NCI-H774 (cell line): ENCODE results near the gene DTNB.
"Not testable (repeated sequence)": the region's sequence is repeated elsewhere in the genome, so short reads cannot be mapped to it uniquely, and the experiment has no call there.

Experiments used
- DNase-seq: peaks from one replicate; lab custom pipeline; 2025; lab: John Stamatoyannopoulos, UW

Gene DTNB

GRCh38 chr2:25589676-25590205 is 83.6 kb downstream of the DTNB start:
- DNase-seq: no peak

GRCh38 chr2:25588576-25588975 is 84.8 kb downstream of the DTNB start:
- DNase-seq: no peak

- no peak for DNase-seq
These were observed 86.0 kb downstream of the DTNB start for GRCh38 chr2:25587361-25587760.

GRCh38 chr2:25586726-25587144 is 86.6 kb downstream of the DTNB start:
- DNase-seq: no peak

- DNase-seq: no peak
These were observed 88.2 kb downstream of the DTNB start for GRCh38 chr2:25585189-25585588.

GRCh38 chr2:25582077-25582830 is 91.1 kb downstream of the DTNB start:
- no peak for DNase-seq

GRCh38 chr2:25576596-25576995 is 96.8 kb downstream of the DTNB start:
- no peak for DNase-seq

- no peak for DNase-seq
These were observed 100.7 kb downstream of the DTNB start for GRCh38 chr2:25572638-25573037.

GRCh38 chr2:25570161-25570845 is 103.1 kb downstream of the DTNB start:
- DNase-seq: no peak

GRCh38 chr2:25567406-25567805 is 106.0 kb downstream of the DTNB start:
- DNase-seq: no peak

- DNase-seq: no peak
These were observed 106.7 kb downstream of the DTNB start for GRCh38 chr2:25566694-25567093.

GRCh38 chr2:25566094-25566493 is 107.3 kb downstream of the DTNB start:
- no peak for DNase-seq

GRCh38 chr2:25561136-25561850 is 112.1 kb downstream of the DTNB start:
- DNase-seq: no peak

GRCh38 chr2:25559148-25559547 is 114.2 kb downstream of the DTNB start:
- no peak for DNase-seq

GRCh38 chr2:25558262-25558661 is 115.1 kb downstream of the DTNB start:
- no peak for DNase-seq

- DNase-seq: no peak
These were observed 116.0 kb downstream of the DTNB start for GRCh38 chr2:25557179-25558036.

GRCh38 chr2:25552318-25552717 is 121.1 kb downstream of the DTNB start:
- DNase-seq: no peak

- no peak for DNase-seq
These were observed 122.1 kb downstream of the DTNB start for GRCh38 chr2:25551316-25551715.

- not testable (repeated sequence) for DNase-seq
These were observed 123.8 kb downstream of the DTNB start for GRCh38 chr2:25549571-25549970.

GRCh38 chr2:25548601-25549000 is 124.8 kb downstream of the DTNB start:
- DNase-seq: no peak

- DNase-seq: no peak
These were observed 126.5 kb downstream of the DTNB start for GRCh38 chr2:25546852-25547251.

GRCh38 chr2:25545899-25546298 is 127.5 kb downstream of the DTNB start:
- no peak for DNase-seq
